HG02763 (cell line): ENCODE data around the gene SLC66A3.

ENCODE experiments used
- ATAC-seq: cut with Tn5 transposase; IDR thresholded peaks from one replicate; pipeline ENCODE4 v1.9.1; 2021; ENCODE audit warnings: mild to moderate bottlenecking, moderate library complexity; ENCODE audit not compliant: unreplicated experiment

SLC66A3 gene

GRCh38 chr2:11155381-11156035 lies at the start of gene SLC66A3:
TSS of gene SLC66A3 (plus strand) at chr2:11155467. CDS start at chr2:11155547, 80 bp downstream.
- peak; percentile 80 for ATAC-seq

- no peak for ATAC-seq
Measured at GRCh38 chr2:11109002-11109401, 46.3 kb upstream of the SLC66A3 start.

- ATAC-seq, result no peak
Measured at GRCh38 chr2:11112870-11113428, 42.3 kb upstream of the SLC66A3 start.

- ATAC-seq, result no peak
Measured at GRCh38 chr2:11117776-11118175, 37.5 kb upstream of the SLC66A3 start.

- ATAC-seq, result no peak
Measured at GRCh38 chr2:11118761-11119160, 36.5 kb upstream of the SLC66A3 start.

- no peak for ATAC-seq
Measured at GRCh38 chr2:11121099-11121822, 34.0 kb upstream of the SLC66A3 start.

- ATAC-seq, result no peak
Measured at GRCh38 chr2:11121823-11122155, 33.5 kb upstream of the SLC66A3 start.

- ATAC-seq, result no peak
Measured at GRCh38 chr2:11122380-11122779, 32.9 kb upstream of the SLC66A3 start.

- ATAC-seq, result no peak
Measured at GRCh38 chr2:11123001-11123809, 32.1 kb upstream of the SLC66A3 start.

- no peak for ATAC-seq
Measured at GRCh38 chr2:11123856-11124759, 31.2 kb upstream of the SLC66A3 start.

GRCh38 chr2:11124760-11125068 lies 30.6 kb upstream of the SLC66A3 start:
- no peak for ATAC-seq

- no peak for ATAC-seq
Measured at GRCh38 chr2:11127761-11128160, 27.5 kb upstream of the SLC66A3 start.

GRCh38 chr2:11128243-11128951 lies 26.9 kb upstream of the SLC66A3 start:
- ATAC-seq, result no peak

GRCh38 chr2:11129598-11130449 lies 25.4 kb upstream of the SLC66A3 start:
- peak; percentile 65 for ATAC-seq

GRCh38 chr2:11131166-11131920 lies 23.9 kb upstream of the SLC66A3 start:
- ATAC-seq, result no peak

- no peak for ATAC-seq
Measured at GRCh38 chr2:11132036-11132671, 23.1 kb upstream of the SLC66A3 start.

GRCh38 chr2:11133238-11133935 lies 21.9 kb upstream of the SLC66A3 start:
- ATAC-seq, result no peak
